ENCODE data around the gene COMTD1. TPM values are rescaled to one million over a fixed set of nuclear protein-coding genes. Genes with fewer than 3 reads are reported as not detected.

COMTD1 gene
- polyA plus RNA-seq, 3 donors, result 15.6 to 16.5 (median 16.1) TPM

DNA sequence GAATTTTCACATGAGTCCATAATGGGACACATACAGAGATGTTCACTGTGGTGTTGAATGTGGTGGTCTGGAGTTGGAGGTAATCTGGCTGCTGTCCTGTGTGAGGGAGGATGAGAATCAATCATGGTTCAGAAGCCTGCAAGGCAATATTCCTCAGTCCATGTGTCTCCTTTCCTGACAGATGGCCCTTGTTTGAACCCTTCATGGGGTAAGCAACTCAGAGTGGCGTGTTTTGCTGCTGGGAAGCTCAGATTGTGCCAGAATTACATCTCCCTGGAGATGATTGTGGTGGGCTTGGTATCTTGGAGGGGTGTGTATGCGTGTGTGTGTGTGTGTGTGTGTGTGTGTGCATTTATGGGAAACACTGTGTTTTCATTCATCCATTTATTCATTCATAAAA, 44.5 kb upstream of the COMTD1 start:
- DNase-seq, result no peak
- Mint-ChIP-seq H3K27me3 (ENCODE audit: low read depth in 3 of 3) (peaks cover 16 to 41% (median 31%) of the 10 kb centered on the region in 3 donors), H3K9me3 (peaks cover 0 to 5% (median 0%) of the 10 kb centered on the region in 7 donors), H3K4me1 (peaks cover 18% of the 10 kb centered on the region), H3K27ac (no peak overlapping the region), H3K4me3 (no peak overlapping the region), H3K36me3 (no peaks in the 10 kb centered on the region)
- H3K79me2 ChIP-seq (ENCODE audit: insufficient read depth, low read length), result no peaks in the 10 kb centered on the region
- intact Hi-C loops (cut with micrococcal nuclease), result no loop called here
- no peaks in the 10 kb centered on the region for H3K36me3 ChIP-seq (replicated peaks in 1 of 2; ENCODE audit: control insufficient read depth in 1 of 2, insufficient read depth in 2 of 2, low read length in 2 of 2)
- H4K20me1 ChIP-seq (ENCODE audit: insufficient read depth, low read length), result no peaks in the 10 kb centered on the region
- TF ChIP-seq, protein P1, sequence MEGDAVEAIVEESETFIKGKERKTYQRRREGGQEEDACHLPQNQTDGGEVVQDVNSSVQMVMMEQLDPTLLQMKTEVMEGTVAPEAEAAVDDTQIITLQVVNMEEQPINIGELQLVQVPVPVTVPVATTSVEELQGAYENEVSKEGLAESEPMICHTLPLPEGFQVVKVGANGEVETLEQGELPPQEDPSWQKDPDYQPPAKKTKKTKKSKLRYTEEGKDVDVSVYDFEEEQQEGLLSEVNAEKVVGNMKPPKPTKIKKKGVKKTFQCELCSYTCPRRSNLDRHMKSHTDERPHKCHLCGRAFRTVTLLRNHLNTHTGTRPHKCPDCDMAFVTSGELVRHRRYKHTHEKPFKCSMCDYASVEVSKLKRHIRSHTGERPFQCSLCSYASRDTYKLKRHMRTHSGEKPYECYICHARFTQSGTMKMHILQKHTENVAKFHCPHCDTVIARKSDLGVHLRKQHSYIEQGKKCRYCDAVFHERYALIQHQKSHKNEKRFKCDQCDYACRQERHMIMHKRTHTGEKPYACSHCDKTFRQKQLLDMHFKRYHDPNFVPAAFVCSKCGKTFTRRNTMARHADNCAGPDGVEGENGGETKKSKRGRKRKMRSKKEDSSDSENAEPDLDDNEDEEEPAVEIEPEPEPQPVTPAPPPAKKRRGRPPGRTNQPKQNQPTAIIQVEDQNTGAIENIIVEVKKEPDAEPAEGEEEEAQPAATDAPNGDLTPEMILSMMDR (IDR thresholded peaks at IDR 0.05), result no peak
- no peaks in the 10 kb centered on the region for H3K9me3 ChIP-seq (replicated peaks in 1 of 2; ENCODE audit: control insufficient read depth in 1 of 2, insufficient read depth in 1 of 2, low read length in 2 of 2)
- H3K27ac ChIP-seq (ENCODE audit: low read depth in 1 of 2, low read length in 2 of 2), result no peak overlapping the region
- no peak overlapping the region for H2AFZ ChIP-seq (ENCODE audit: insufficient read depth, low read depth, low read length, poor library complexity, severe bottlenecking)
- no peak overlapping the region for H3K9ac ChIP-seq (ENCODE audit: insufficient read depth, low read length, poor library complexity, severe bottlenecking)
- WGBS (ENCODE audit: insufficient coverage), result no CpG with 5 or more reads among the region's 2 CpGs
- no peak overlapping the region for H3K4me2 ChIP-seq (replicated peaks; ENCODE audit: extremely low read depth, low read length, poor library complexity, severe bottlenecking)
- H3K4me1 ChIP-seq (ENCODE audit: control insufficient read depth in 1 of 2, insufficient read depth in 2 of 2, low read length in 2 of 2), result peaks cover 9 to 10% of the 10 kb centered on the region in 2 donors
- H3K27me3 ChIP-seq (ENCODE audit: control insufficient read depth in 2 of 2, insufficient read depth in 2 of 2, low read length in 2 of 2), result peaks cover 3 to 12% of the 10 kb centered on the region in 2 donors
- no peak overlapping the region for H3K4me3 ChIP-seq (replicated peaks in 1 of 3; ENCODE audit: low read depth in 2 of 3, low read length in 3 of 3)

DNA sequence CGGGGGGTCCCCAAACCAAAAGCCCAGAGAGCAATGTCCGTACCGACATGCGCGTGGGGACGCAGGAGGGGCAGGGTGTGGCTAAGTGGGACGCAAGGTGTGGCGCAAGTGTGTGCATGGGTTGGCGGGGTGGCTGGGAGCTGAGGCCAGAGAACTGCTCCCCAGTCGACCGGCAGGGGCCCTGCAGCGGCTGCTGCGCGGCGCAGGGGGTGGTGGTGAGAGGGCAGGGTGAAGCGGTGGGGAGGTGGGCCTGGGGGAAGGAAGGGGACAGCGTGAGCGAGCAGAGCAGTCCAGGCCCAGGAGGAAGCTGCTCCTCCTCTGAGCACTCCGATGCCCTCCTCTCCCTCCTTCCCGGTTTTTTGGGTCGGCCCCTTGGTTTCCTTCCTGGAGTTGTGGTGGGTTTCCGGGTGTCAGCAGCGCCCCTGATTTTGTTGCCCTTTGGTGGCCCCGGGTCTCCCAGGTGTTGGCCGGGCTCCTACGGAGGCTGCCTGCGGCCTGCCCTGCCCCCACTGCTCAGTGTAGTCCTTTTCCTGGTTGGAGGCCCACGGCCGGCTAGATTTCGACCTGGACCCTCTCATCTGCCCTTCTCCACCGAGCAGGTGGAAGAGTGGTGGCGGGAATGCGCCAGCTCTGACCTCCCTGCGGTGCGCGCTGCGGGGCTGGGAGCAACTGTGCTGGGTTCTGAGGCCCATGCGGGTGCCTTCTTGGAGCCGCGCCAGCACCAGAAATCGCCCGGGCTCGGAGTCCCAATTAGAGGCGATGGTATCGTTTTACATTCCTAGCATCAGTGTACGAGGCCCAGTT, 40.5 kb upstream of the COMTD1 start:
- H3K9me3 Mint-ChIP-seq, result peaks cover 0 to 5% (median 0%) of the 10 kb centered on the region in 7 donors
- H3K27ac Mint-ChIP-seq, result no peak overlapping the region
- Histone ChIP-seq H3K4me1 (ENCODE audit: control insufficient read depth in 1 of 2, insufficient read depth in 2 of 2, low read length in 2 of 2) (peaks cover 9 to 10% of the 10 kb centered on the region in 2 donors), H3K9ac (ENCODE audit: insufficient read depth, low read length, poor library complexity, severe bottlenecking) (peak overlapping the region; percentile 23), H2AFZ (ENCODE audit: insufficient read depth, low read depth, low read length, poor library complexity, severe bottlenecking) (peak overlapping the region; percentile 71), H3K4me3 (replicated peaks in 1 of 3; ENCODE audit: low read depth in 2 of 3, low read length in 3 of 3) (peak overlapping the region in 1 of 3 experiments; percentile 16), H3K27ac (ENCODE audit: low read depth in 1 of 2, low read length in 2 of 2) (no peak overlapping the region), H3K9me3 (replicated peaks in 1 of 2; ENCODE audit: control insufficient read depth in 1 of 2, insufficient read depth in 1 of 2, low read length in 2 of 2) (no peaks in the 10 kb centered on the region), H3K27me3 (ENCODE audit: control insufficient read depth in 2 of 2, insufficient read depth in 2 of 2, low read length in 2 of 2) (no peaks in the 10 kb centered on the region), H3K4me2 (replicated peaks; ENCODE audit: extremely low read depth, low read length, poor library complexity, severe bottlenecking) (peak overlapping the region; percentile 43), H3K79me2 (ENCODE audit: insufficient read depth, low read length) (no peaks in the 10 kb centered on the region), H3K36me3 (replicated peaks in 1 of 2; ENCODE audit: control insufficient read depth in 1 of 2, insufficient read depth in 2 of 2, low read length in 2 of 2) (no peaks in the 10 kb centered on the region), H4K20me1 (ENCODE audit: insufficient read depth, low read length) (no peaks in the 10 kb centered on the region)
- peaks cover 1 to 23% (median 17%) of the 10 kb centered on the region in 3 donors for H3K27me3 Mint-ChIP-seq (ENCODE audit: low read depth in 3 of 3)
- intact Hi-C loops (cut with micrococcal nuclease), result no loop called here
- H3K4me1 Mint-ChIP-seq, result peaks cover 11% of the 10 kb centered on the region
- WGBS (ENCODE audit: insufficient coverage), result 65% methylated on average over 31 of the region's 46 CpGs
- no peaks in the 10 kb centered on the region for H3K36me3 Mint-ChIP-seq
- no peak for DNase-seq
- TF ChIP-seq, protein P1 (IDR thresholded peaks at IDR 0.05), result no peak
- peak overlapping the region; percentile 75 to 82 for H3K4me3 Mint-ChIP-seq

Data from CD14-positive monocyte (primary cell).